AG10803 (cell line): Measurements from ENCODE around the gene SENP6.

Experiments used
- DNase-seq: peaks from one replicate; pipeline ENCODE4 v3.0.0; 2010; ENCODE audit warnings: low read depth
- H3K4me3 ChIP-seq: 2 replicates; pipeline ENCODE4 v1.5.1; 2011; ENCODE audit warnings: mild to moderate bottlenecking, low read length, control low read depth
- CTCF ChIP-seq: conservative IDR thresholded peaks from 2 replicates; pipeline ENCODE4 v1.5.1; 2011; ENCODE audit warnings: mild to moderate bottlenecking, low read length, control low read depth, inconsistent platforms

SENP6 gene

GRCh38 chr6:75601304-75602245 is at the start of gene SENP6:
Gene SENP6 (plus strand): TSS chr6:75601880. CDS start chr6:75602525, 645 bp downstream.
- DNase-seq, result peak; percentile 81
- no peak for TF ChIP-seq CTCF
- H3K4me3 ChIP-seq, result peak within 1 kb of the TSS; percentile 82

GRCh38 chr6:75556240-75556639 is 45.4 kb upstream of the SENP6 start:
- no peak for TF ChIP-seq CTCF
- no peak overlapping the region for H3K4me3 ChIP-seq
- no peak for DNase-seq

- no peak for DNase-seq
- TF ChIP-seq CTCF, result no peak
- no peak overlapping the region for H3K4me3 ChIP-seq
These were observed 44.6 kb upstream of the SENP6 start for GRCh38 chr6:75557068-75557467.

- peak; percentile 54 for TF ChIP-seq CTCF
- peak; percentile 45 for DNase-seq
- no peak overlapping the region for H3K4me3 ChIP-seq
These were observed 38.6 kb upstream of the SENP6 start for GRCh38 chr6:75563032-75563431.

GRCh38 chr6:75566137-75566767 is 35.4 kb upstream of the SENP6 start:
- no peak for DNase-seq
- H3K4me3 ChIP-seq, result no peak overlapping the region
- no peak for TF ChIP-seq CTCF

- TF ChIP-seq CTCF, result no peak
- no peak overlapping the region for H3K4me3 ChIP-seq
- DNase-seq, result no peak
These were observed 33.6 kb upstream of the SENP6 start for GRCh38 chr6:75568100-75568499.
